WTC11 (cell line): ENCODE measurements around the gene ZNF813. TPM values are rescaled to one million over a fixed set of nuclear protein-coding genes. Genes with fewer than 3 reads are reported as not detected.

Source experiments
- ATAC-seq: fragments of 200-7000 bp; cut with Tn5 transposase; 2 replicates; pipeline ENCODE4 v1.10.0; 2021; ENCODE audit warnings: mild to moderate bottlenecking, moderate library complexity
- CTCF ChIA-PET: fragments of 300-600 bp; sonication (Branson Sonifier 250); formaldehyde crosslinking; loops from one replicate; lab custom pipeline; 2021; ENCODE audit warnings: antibody characterized with exemption; lab: Charles Lee
- POLR2A ChIA-PET: fragments of 350-600 bp; sonication (Branson Sonifier 250); formaldehyde crosslinking; loops from one replicate; lab custom pipeline; 2021; ENCODE audit warnings: antibody characterized with exemption; lab: Charles Lee
- DNase-seq: peaks from one replicate; pipeline ENCODE4 v3.0.0; 2021; ENCODE audit warnings: low spot score
- H3K27ac Mint-ChIP-seq: 2 replicates; pipeline ENCODE4 v1.8.0; 2021; ENCODE audit warnings: mixed read lengths
- H3K27me3 Mint-ChIP-seq: 2 replicates; pipeline ENCODE4 v1.8.0; 2021; ENCODE audit warnings: low read depth, mild to moderate bottlenecking, moderate library complexity, mixed read lengths
- H3K36me3 Mint-ChIP-seq: 2 replicates; pipeline ENCODE4 v1.8.0; 2021; ENCODE audit warnings: mixed read lengths
- H3K4me1 Mint-ChIP-seq: 2 replicates; pipeline ENCODE4 v1.8.0; 2022; ENCODE audit warnings: mixed read lengths
- H3K4me3 Mint-ChIP-seq: 2 replicates; pipeline ENCODE4 v1.8.0; 2021; ENCODE audit warnings: mild to moderate bottlenecking, moderate library complexity, mixed read lengths
- H3K9me3 Mint-ChIP-seq: 2 replicates; pipeline ENCODE4 v1.8.0; 2021; ENCODE audit warnings: mixed read lengths
- ATF1 ChIP-seq: sonication (generic); formaldehyde crosslinking; IDR thresholded peaks from 2 replicates; pipeline ENCODE4 v1.8.1; 2023; ENCODE audit warnings: mild to moderate bottlenecking, moderate library complexity, missing genetic modification reagents
- FOXP4 ChIP-seq: sonication (generic); formaldehyde crosslinking; IDR thresholded peaks from 2 replicates; pipeline ENCODE4 v1.8.0; 2022; ENCODE audit warnings: mild to moderate bottlenecking, missing genetic modification reagents
- IRF2 ChIP-seq: sonication (generic); formaldehyde crosslinking; IDR thresholded peaks from 2 replicates; pipeline ENCODE4 v1.8.0; 2022; ENCODE audit warnings: low read depth, missing genetic modification reagents, borderline replicate concordance
- JUN ChIP-seq: sonication (generic); formaldehyde crosslinking; IDR thresholded peaks from 2 replicates; pipeline ENCODE4 v1.8.0; 2023; ENCODE audit warnings: mild to moderate bottlenecking, missing genetic modification reagents
- KAT7 ChIP-seq: sonication (generic); formaldehyde crosslinking; IDR thresholded peaks from 2 replicates; pipeline ENCODE4 v1.8.1; 2023; ENCODE audit warnings: missing genetic modification reagents, mild to moderate bottlenecking, borderline replicate concordance
- NR1H2 ChIP-seq: sonication (generic); formaldehyde crosslinking; IDR thresholded peaks from 2 replicates; pipeline ENCODE4 v1.9.0; 2021; ENCODE audit warnings: mild to moderate bottlenecking, moderate library complexity, missing genetic modification reagents
- NR2C2 ChIP-seq: sonication (generic); formaldehyde crosslinking; IDR thresholded peaks from 2 replicates; pipeline ENCODE4 v1.8.0; 2022; ENCODE audit warnings: mild to moderate bottlenecking, missing genetic modification reagents
- RELA ChIP-seq: sonication (generic); formaldehyde crosslinking; IDR thresholded peaks from 2 replicates; pipeline ENCODE4 v1.8.1; 2022; ENCODE audit warnings: missing genetic modification reagents, mild to moderate bottlenecking, borderline replicate concordance
- RORB ChIP-seq: fragments of 250-450 bp; sonication (Bioruptor Pico); IDR thresholded peaks from 2 replicates; pipeline ENCODE4 v1.9.0; 2021; ENCODE audit warnings: mild to moderate bottlenecking
- SMAD3 ChIP-seq: sonication (generic); formaldehyde crosslinking; IDR thresholded peaks from 2 replicates; pipeline ENCODE4 v1.8.0; 2022; ENCODE audit warnings: missing genetic modification reagents, mild to moderate bottlenecking, borderline replicate concordance
- TP53 ChIP-seq: sonication (generic); formaldehyde crosslinking; IDR thresholded peaks from 2 replicates; pipeline ENCODE4 v1.8.1; 2023; ENCODE audit warnings: mild to moderate bottlenecking, missing genetic modification reagents
- USF1 ChIP-seq: sonication (generic); formaldehyde crosslinking; IDR thresholded peaks from 2 replicates; pipeline ENCODE4 v1.8.0; 2022; ENCODE audit warnings: mild to moderate bottlenecking, missing genetic modification reagents
- ZBTB21 ChIP-seq: sonication (generic); formaldehyde crosslinking; IDR thresholded peaks from 2 replicates; pipeline ENCODE4 v1.8.1; 2023; ENCODE audit warnings: mild to moderate bottlenecking, missing genetic modification reagents, borderline replicate concordance
- ZMAT4 ChIP-seq: fragments of 250-450 bp; sonication (Bioruptor Pico); IDR thresholded peaks from 2 replicates; pipeline ENCODE4 v1.9.0; 2021; ENCODE audit warnings: mild to moderate bottlenecking
- ZNF219 ChIP-seq: sonication (generic); formaldehyde crosslinking; IDR thresholded peaks from 2 replicates; pipeline ENCODE4 v1.8.0; 2023; ENCODE audit warnings: missing genetic modification reagents, mild to moderate bottlenecking, borderline replicate concordance
- ZNF232 ChIP-seq: sonication (generic); formaldehyde crosslinking; IDR thresholded peaks from 2 replicates; pipeline ENCODE4 v1.8.0; 2022; ENCODE audit warnings: mild to moderate bottlenecking, missing genetic modification reagents
- ZNF281 ChIP-seq: sonication (generic); formaldehyde crosslinking; IDR thresholded peaks from 2 replicates; pipeline ENCODE4 v1.8.0; 2023; ENCODE audit warnings: mild to moderate bottlenecking, missing genetic modification reagents
- ZNF396 ChIP-seq: fragments of 250-450 bp; sonication (Bioruptor Pico); IDR thresholded peaks from 2 replicates; pipeline ENCODE4 v1.8.0; 2021; ENCODE audit warnings: mild to moderate bottlenecking, moderate library complexity, borderline replicate concordance
- total RNA-seq: library from RNA; stranded (reverse); gene quantifications from 3 replicates; pipeline ENCODE4 v1.2.3, GENCODE V29; 2021

Gene ZNF813
- total RNA-seq, 1 experiment from 2014 or later: 17.5 TPM

GRCh38 chr19:53504885-53505284 is 37.4 kb downstream of the ZNF813 start (continued):
- TF ChIP-seq USF1 (CRISPR knock-in tag) (no peak), ZNF232 (CRISPR knock-in tag) (no peak)

GRCh38 chr19:53506728-53507127 is 39.2 kb downstream of the ZNF813 start:
- no peak for TF ChIP-seq JUN (CRISPR knock-in tag)
- no peak for TF ChIP-seq KAT7 (CRISPR knock-in tag)
- TF ChIP-seq ZBTB21 (CRISPR knock-in tag): no peak
- no peak for TF ChIP-seq NR1H2 (CRISPR knock-in tag)
- no peak for TF ChIP-seq SMAD3 (CRISPR knock-in tag)
- no peak for TF ChIP-seq TP53 (CRISPR knock-in tag)
- TF ChIP-seq ZNF396 (CRISPR knock-in tag): no peak
- TF ChIP-seq RELA (CRISPR knock-in tag): no peak
- TF ChIP-seq IRF2 (CRISPR knock-in tag): no peak
- TF ChIP-seq ZNF219: no peak
- TF ChIP-seq ZNF281: no peak
- no peak for TF ChIP-seq ATF1
- TF ChIP-seq NR2C2 (CRISPR knock-in tag): no peak
- no peak for TF ChIP-seq ZMAT4 (CRISPR knock-in tag)
- TF ChIP-seq FOXP4 (CRISPR knock-in tag): no peak
- no peak for TF ChIP-seq USF1 (CRISPR knock-in tag)
- TF ChIP-seq RORB (CRISPR knock-in tag): no peak
- ChIA-PET POLR2A (no interaction called here), CTCF (interaction anchor here (0.7 to 1.9 kb wide), 2 partner anchors 82 to 406 kb away, joined by 4 to 7 read pairs; no protein-coding TSS in a partner anchor)
- no peak for ATAC-seq
- Mint-ChIP-seq H3K4me3 (no peak overlapping the region), H3K9me3 (peaks cover under 1% of the 10 kb centered on the region; the same call in 1 of the 2 replicates), H3K4me1 (peaks cover 25% of the 10 kb centered on the region), H3K27ac (no peak overlapping the region; the same call in 1 of the 2 replicates), H3K27me3 (no peaks in the 10 kb centered on the region), H3K36me3 (no peaks in the 10 kb centered on the region)
- DNase-seq: no peak
